HEK293 (cell line): ENCODE measurements around the gene CDC26.

ENCODE experiments used
- CTCF ChIA-PET: fragments of 350-600 bp; formaldehyde crosslinking; extraction: SDS; loops from one replicate; lab custom pipeline; 2021; ENCODE audit warnings: antibody characterized with exemption; lab: Yijun Ruan, JAX
- POLR2A ChIA-PET: fragments of 300-600 bp; formaldehyde crosslinking; extraction: SDS; loops from one replicate; lab custom pipeline; 2020; ENCODE audit warnings: antibody characterized with exemption, inconsistent platforms; lab: Yijun Ruan, JAX
- H3K27ac ChIP-seq: fragments of 200-500 bp; sonication (Bioruptor generic); 2 replicates; pipeline ENCODE4 v1.5.1; 2014; ENCODE audit warnings: low read depth, low read length, control low read depth, inconsistent platforms; ENCODE audit errors: extremely low read depth
- H3K36me3 ChIP-seq, 2 experiments: fragments of 200-500 bp in 1 of 2; sonication (Bioruptor generic) in 1 of 2; 1 replicate in 1 of 2; 2 replicates in 1 of 2; pipeline ENCODE4 v1.5.1; 2014 to 2017; ENCODE audit warnings: inconsistent platforms in 2 of 2, low read length in 2 of 2; ENCODE audit not compliant: control insufficient read depth in 2 of 2, insufficient read depth in 1 of 2
- H3K4me1 ChIP-seq: fragments of 200-500 bp; sonication (Bioruptor generic); 2 replicates; pipeline ENCODE4 v1.5.1; 2014; ENCODE audit warnings: mild to moderate bottlenecking, low read length, inconsistent platforms; ENCODE audit not compliant: control insufficient read depth, insufficient read depth
- H3K4me3 ChIP-seq: 2 replicates; pipeline ENCODE4 v1.5.1; 2011; ENCODE audit warnings: low read depth, mild to moderate bottlenecking, control low read depth, low read length, moderate library complexity
- H3K9me3 ChIP-seq: fragments of 200-500 bp; sonication (Bioruptor generic); 2 replicates; pipeline ENCODE4 v1.5.1; 2014; ENCODE audit warnings: low read depth, low read length, inconsistent platforms; ENCODE audit not compliant: control insufficient read depth, insufficient read depth
- HIC1 ChIP-seq: fragments of 450-650 bp; formaldehyde crosslinking; IDR thresholded peaks from 2 replicates; pipeline ENCODE4 v1.5.1; 2016; ENCODE audit warnings: missing biosample characterization, missing genetic modification characterization
- HOXA7 ChIP-seq: sonication (generic); formaldehyde crosslinking; IDR thresholded peaks from 2 replicates; pipeline ENCODE4 v1.8.1; 2022; ENCODE audit warnings: missing genetic modification reagents, borderline replicate concordance
- MEIS1 ChIP-seq: sonication (generic); formaldehyde crosslinking; IDR thresholded peaks from 2 replicates; pipeline ENCODE4 v1.8.1; 2022; ENCODE audit warnings: missing genetic modification reagents, mild to moderate bottlenecking, borderline replicate concordance
- OVOL3 ChIP-seq: fragments of 450-650 bp; formaldehyde crosslinking; IDR thresholded peaks from 2 replicates; pipeline ENCODE4 v1.5.1; 2016; ENCODE audit warnings: missing biosample characterization, missing genetic modification characterization
- REPIN1 ChIP-seq: fragments of 450-650 bp; formaldehyde crosslinking; IDR thresholded peaks from 2 replicates; pipeline ENCODE4 v1.5.1; 2017; ENCODE audit warnings: missing biosample characterization, missing genetic modification characterization, low read depth
- ZFP69B ChIP-seq: fragments of 450-650 bp; formaldehyde crosslinking; IDR thresholded peaks from 2 replicates; pipeline ENCODE4 v1.5.1; 2016; ENCODE audit warnings: missing biosample characterization, missing genetic modification characterization
- ZNF112 ChIP-seq: fragments of 450-650 bp; formaldehyde crosslinking; IDR thresholded peaks from 2 replicates; pipeline ENCODE4 v1.5.0; 2017; ENCODE audit warnings: missing biosample characterization, missing genetic modification characterization
- ZNF155 ChIP-seq: fragments of 450-650 bp; formaldehyde crosslinking; IDR thresholded peaks from 2 replicates; pipeline ENCODE4 v1.5.1; 2016; ENCODE audit warnings: missing biosample characterization, missing genetic modification characterization
- ZNF174 ChIP-seq: fragments of 450-650 bp; formaldehyde crosslinking; IDR thresholded peaks from 2 replicates; pipeline ENCODE4 v1.5.0; 2017; ENCODE audit warnings: missing biosample characterization, mild to moderate bottlenecking, missing genetic modification characterization
- ZNF202 ChIP-seq: fragments of 450-650 bp; formaldehyde crosslinking; IDR thresholded peaks from 2 replicates; pipeline ENCODE4 v1.5.1; 2016; ENCODE audit warnings: missing biosample characterization, missing genetic modification characterization, borderline replicate concordance
- ZNF223 ChIP-seq: fragments of 450-650 bp; formaldehyde crosslinking; IDR thresholded peaks from 2 replicates; pipeline ENCODE4 v1.5.1; 2016; ENCODE audit warnings: missing biosample characterization, missing genetic modification characterization
- ZNF23 ChIP-seq: fragments of 450-650 bp; formaldehyde crosslinking; IDR thresholded peaks from 2 replicates; pipeline ENCODE4 v1.5.1; 2016; ENCODE audit warnings: missing biosample characterization, missing genetic modification characterization, borderline replicate concordance
- ZNF350 ChIP-seq: fragments of 450-650 bp; formaldehyde crosslinking; IDR thresholded peaks from 2 replicates; pipeline ENCODE4 v1.5.0; 2017; ENCODE audit warnings: missing biosample characterization, mild to moderate bottlenecking, missing genetic modification characterization
- ZNF404 ChIP-seq: fragments of 450-650 bp; formaldehyde crosslinking; IDR thresholded peaks from 2 replicates; pipeline ENCODE4 v1.5.1; 2017; ENCODE audit warnings: missing biosample characterization, missing genetic modification characterization
- ZNF513 ChIP-seq: fragments of 450-650 bp; IDR thresholded peaks from 2 replicates; pipeline ENCODE4 v1.5.1; 2018; ENCODE audit warnings: missing biosample characterization, missing genetic modification characterization
- ZNF529 ChIP-seq: fragments of 450-650 bp; formaldehyde crosslinking; IDR thresholded peaks from 2 replicates; pipeline ENCODE4 v1.5.1; 2017; ENCODE audit warnings: missing genetic modification characterization, missing biosample characterization; ENCODE audit not compliant: insufficient replicate concordance
- ZNF670 ChIP-seq: fragments of 450-650 bp; formaldehyde crosslinking; IDR thresholded peaks from 2 replicates; pipeline ENCODE4 v1.5.1; 2016; ENCODE audit warnings: missing biosample characterization, missing genetic modification characterization, low read depth
- ZNF747 ChIP-seq: fragments of 450-650 bp; formaldehyde crosslinking; IDR thresholded peaks from 2 replicates; pipeline ENCODE4 v1.5.1; 2016; ENCODE audit warnings: missing biosample characterization, missing genetic modification characterization
- ZNF843 ChIP-seq: fragments of 450-650 bp; formaldehyde crosslinking; IDR thresholded peaks from 2 replicates; pipeline ENCODE4 v1.5.1; 2016; ENCODE audit warnings: missing biosample characterization, missing genetic modification characterization
- ZSCAN4 ChIP-seq: fragments of 450-650 bp; formaldehyde crosslinking; IDR thresholded peaks from 2 replicates; pipeline ENCODE4 v1.5.1; 2017; ENCODE audit warnings: missing biosample characterization, missing genetic modification characterization
- ZSCAN5A ChIP-seq: fragments of 450-650 bp; formaldehyde crosslinking; IDR thresholded peaks from 2 replicates; pipeline ENCODE4 v1.5.1; 2016; ENCODE audit warnings: missing biosample characterization, missing genetic modification characterization

The CDC26 gene

GRCh38 chr9:113266174-113266573, 9.2 kb downstream of the CDC26 start (continued):
- TF ChIP-seq ZSCAN5A (tag by site-specific recombination): no peak
- TF ChIP-seq ZNF404: no peak
- TF ChIP-seq ZNF350 (tag by site-specific recombination): no peak

- Histone ChIP-seq H3K4me3 (no peak overlapping the region), H3K4me1 (no peaks in the 10 kb centered on the region), H3K27ac (no peak overlapping the region), H3K36me3 (peaks cover 7 to 55% of the 10 kb centered on the region in 2 experiments), H3K9me3 (no peaks in the 10 kb centered on the region)
- CTCF ChIA-PET: interaction anchor here (1.8 kb wide), 2 partner anchors 12 to 329 kb away, joined by 3 to 6 read pairs; no protein-coding TSS in a partner anchor
- TF ChIP-seq REPIN1 (tag by site-specific recombination) (no peak), HOXA7 (CRISPR knock-in tag) (no peak), HIC1 (tag by site-specific recombination) (no peak), MEIS1 (no peak), ZNF155 (tag by site-specific recombination) (no peak), ZNF202 (tag by site-specific recombination) (no peak), OVOL3 (tag by site-specific recombination) (no peak), ZNF747 (tag by site-specific recombination) (no peak), ZSCAN4 (tag by site-specific recombination) (no peak), ZNF23 (no peak), ZNF529 (tag by site-specific recombination) (no peak), ZNF223 (no peak), ZNF670 (tag by site-specific recombination) (no peak), ZNF513 (tag by site-specific recombination) (no peak), ZNF112 (tag by site-specific recombination) (no peak), ZNF174 (tag by site-specific recombination) (no peak), ZFP69B (tag by site-specific recombination) (no peak), ZNF843 (no peak)
- POLR2A ChIA-PET: no interaction called here
Measured at GRCh38 chr9:113261917-113262671, 13.3 kb downstream of the CDC26 start.
